ENCODE measurements around the gene EIF3B.
"Not testable (repeated sequence)": the region's sequence is repeated elsewhere in the genome, so short reads cannot be mapped to it uniquely, and the experiment has no call there.

Gene EIF3B

GRCh38 chr7:2350055-2350454 is 4.6 kb upstream of the EIF3B start:
- DNase-seq = no peak

- no peak for DNase-seq
These were observed 3.8 kb upstream of the EIF3B start for GRCh38 chr7:2350861-2351260.

GRCh38 chr7:2353113-2353935 is 1.3 kb upstream of the EIF3B start:
- no peak for DNase-seq

- no peak for DNase-seq
These were observed 766 bp upstream of the EIF3B start for GRCh38 chr7:2353936-2354185.

- no peak for DNase-seq
These were observed 495 bp downstream of the EIF3B start for GRCh38 chr7:2354939-2355704.

- no peak for DNase-seq
These were observed 1.0 kb downstream of the EIF3B start for GRCh38 chr7:2355705-2356008.

- no peak for DNase-seq
These were observed 2.5 kb downstream of the EIF3B start for GRCh38 chr7:2357165-2357564.

GRCh38 chr7:2357571-2357970 is 2.9 kb downstream of the EIF3B start:
- no peak for DNase-seq

- DNase-seq = no peak
These were observed 4.4 kb downstream of the EIF3B start for GRCh38 chr7:2358968-2359527.

GRCh38 chr7:2359610-2360009 is 5.0 kb downstream of the EIF3B start:
- no peak for DNase-seq

- no peak for DNase-seq
These were observed 6.2 kb downstream of the EIF3B start for GRCh38 chr7:2360796-2361195.

- DNase-seq = no peak
These were observed 7.9 kb downstream of the EIF3B start for GRCh38 chr7:2362385-2363088.

GRCh38 chr7:2369139-2369538 is 14.5 kb downstream of the EIF3B start:
- DNase-seq = no peak

GRCh38 chr7:2371329-2371728 is 16.7 kb downstream of the EIF3B start:
- DNase-seq = no peak

- DNase-seq = no peak
These were observed 18.1 kb downstream of the EIF3B start for GRCh38 chr7:2372724-2373123.

GRCh38 chr7:2373124-2373556 is 18.5 kb downstream of the EIF3B start:
- no peak for DNase-seq

GRCh38 chr7:2373646-2374045 is 19.0 kb downstream of the EIF3B start:
- DNase-seq = no peak

- no peak for DNase-seq
These were observed 19.8 kb downstream of the EIF3B start for GRCh38 chr7:2374401-2374800.

GRCh38 chr7:2374830-2375728 is 20.5 kb downstream of the EIF3B start:
- no peak for DNase-seq

GRCh38 chr7:2376351-2377154 is 21.9 kb downstream of the EIF3B start:
- DNase-seq = no peak

- not testable (repeated sequence) for DNase-seq
These were observed 22.9 kb downstream of the EIF3B start for GRCh38 chr7:2377492-2377891.

GRCh38 chr7:2378125-2378524 is 23.5 kb downstream of the EIF3B start:
- not testable (repeated sequence) for DNase-seq
